HCT116 (cell line): Measurements from ENCODE around the gene TSPAN15.

Source experiments
- EGR1 ChIP-seq: IDR thresholded peaks from 2 replicates; pipeline ENCODE4 v1.6.1; 2012; ENCODE audit warnings: low read depth
- EZH2 ChIP-seq: fragments of 200-600 bp; sonication (generic); IDR thresholded peaks from 2 replicates; pipeline ENCODE4 v1.6.1; 2017; ENCODE audit warnings: antibody characterized with exemption, mixed run types
- POLR2A ChIP-seq: IDR thresholded peaks from 2 replicates; pipeline ENCODE4 v1.7.0; 2011; ENCODE audit warnings: borderline replicate concordance; ENCODE audit not compliant: insufficient read depth, insufficient read length; ENCODE audit errors: extremely low read depth
- SIN3A ChIP-seq: IDR thresholded peaks from 2 replicates; pipeline ENCODE4 v1.6.1; 2012; ENCODE audit warnings: low read depth
- TCF7L2 ChIP-seq: IDR thresholded peaks from 2 replicates; pipeline ENCODE4 v1.7.0; 2011; ENCODE audit warnings: borderline replicate concordance, inconsistent platforms; ENCODE audit not compliant: insufficient read depth, insufficient read length; ENCODE audit errors: extremely low read depth
- ZNF274 ChIP-seq: fragments of 200-500 bp; sonication (Bioruptor generic); IDR thresholded peaks from 2 replicates; pipeline ENCODE4 v1.6.1; 2014; ENCODE audit warnings: mild to moderate bottlenecking, low read depth, low read length, inconsistent platforms
- TF ChIP-seq, protein P1 (sequence below), 3 experiments: fragments of 200-600 bp in 1 of 3; sonication (generic) in 1 of 3; IDR thresholded peaks in 2 of 3; conservative IDR thresholded peaks in 1 of 3; 2 replicates each; pipeline ENCODE4 v1.5.1; 2012 to 2017; ENCODE audit warnings: low read depth in 2 of 3, low read length in 2 of 3, antibody characterized with exemption in 1 of 3, borderline replicate concordance in 1 of 3, control low read depth in 1 of 3, mild to moderate bottlenecking in 1 of 3, mixed read lengths in 1 of 3, mixed run types in 1 of 3, moderate library complexity in 1 of 3; ENCODE audit not compliant: insufficient read depth in 1 of 3

DNA sequence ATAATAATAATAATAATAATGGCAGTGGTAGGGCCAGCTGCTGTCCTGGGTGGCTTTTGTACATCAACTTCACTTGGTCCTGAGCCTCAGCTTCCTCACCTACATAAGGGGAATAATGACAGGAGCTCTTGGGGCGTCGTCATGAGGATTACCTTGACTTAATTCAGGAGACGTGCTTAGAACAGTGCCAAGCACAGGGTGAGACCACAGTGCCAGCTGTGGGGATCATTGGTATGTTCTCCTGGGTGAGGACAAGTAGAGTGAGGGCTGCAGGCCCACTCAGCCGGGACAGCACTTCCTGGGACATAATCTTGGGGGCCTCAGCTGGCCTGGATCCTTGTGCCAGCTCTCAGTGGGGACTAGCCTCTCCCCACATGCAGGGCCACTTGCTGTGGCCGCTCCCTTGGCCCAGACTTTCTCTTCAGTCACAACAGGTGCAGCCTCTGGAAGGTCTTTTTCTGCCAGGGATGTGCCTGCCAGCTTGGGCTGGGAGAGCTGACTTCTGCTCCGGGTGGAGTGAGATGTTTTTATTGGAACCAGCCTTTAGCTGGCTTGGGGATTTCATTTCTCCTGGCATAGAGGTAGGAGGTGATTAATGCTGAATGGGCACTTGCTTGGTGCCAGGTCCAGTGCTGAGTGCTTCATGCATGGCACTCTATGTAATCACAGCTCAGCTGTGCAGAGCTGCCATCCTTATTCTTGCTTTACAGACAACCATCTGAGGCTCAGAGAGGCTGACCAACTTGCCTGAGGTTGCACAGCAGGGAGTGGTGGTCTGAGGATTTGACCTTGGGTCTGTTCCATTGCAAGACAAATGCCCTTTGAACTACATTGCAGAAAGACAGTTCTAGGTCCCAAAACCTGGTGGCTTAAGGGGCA is 45.3 kb downstream of the TSPAN15 start:
- TF ChIP-seq TCF7L2 (no peak), EGR1 (no peak), POLR2A (no peak), ZNF274 (no peak), SIN3A (no peak), EZH2 (no peak)
- TF ChIP-seq, protein P1, sequence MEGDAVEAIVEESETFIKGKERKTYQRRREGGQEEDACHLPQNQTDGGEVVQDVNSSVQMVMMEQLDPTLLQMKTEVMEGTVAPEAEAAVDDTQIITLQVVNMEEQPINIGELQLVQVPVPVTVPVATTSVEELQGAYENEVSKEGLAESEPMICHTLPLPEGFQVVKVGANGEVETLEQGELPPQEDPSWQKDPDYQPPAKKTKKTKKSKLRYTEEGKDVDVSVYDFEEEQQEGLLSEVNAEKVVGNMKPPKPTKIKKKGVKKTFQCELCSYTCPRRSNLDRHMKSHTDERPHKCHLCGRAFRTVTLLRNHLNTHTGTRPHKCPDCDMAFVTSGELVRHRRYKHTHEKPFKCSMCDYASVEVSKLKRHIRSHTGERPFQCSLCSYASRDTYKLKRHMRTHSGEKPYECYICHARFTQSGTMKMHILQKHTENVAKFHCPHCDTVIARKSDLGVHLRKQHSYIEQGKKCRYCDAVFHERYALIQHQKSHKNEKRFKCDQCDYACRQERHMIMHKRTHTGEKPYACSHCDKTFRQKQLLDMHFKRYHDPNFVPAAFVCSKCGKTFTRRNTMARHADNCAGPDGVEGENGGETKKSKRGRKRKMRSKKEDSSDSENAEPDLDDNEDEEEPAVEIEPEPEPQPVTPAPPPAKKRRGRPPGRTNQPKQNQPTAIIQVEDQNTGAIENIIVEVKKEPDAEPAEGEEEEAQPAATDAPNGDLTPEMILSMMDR (IDR thresholded peaks at IDR 0.05 in 2 of 3, conservative IDR thresholded peaks at IDR 0.05 in 1 of 3; ENCODE audit: borderline replicate concordance in 1 of 3, insufficient read depth in 1 of 3, low read depth in 2 of 3, low read length in 2 of 3) = no peak
